GM19395 (cell line): ENCODE data around the gene IZUMO1.

Experiments used
- ATAC-seq: cut with Tn5 transposase; IDR thresholded peaks from one replicate; pipeline ENCODE4 v1.9.1; 2021; ENCODE audit warnings: mild to moderate bottlenecking, moderate library complexity; ENCODE audit not compliant: unreplicated experiment

Gene IZUMO1

DNA sequence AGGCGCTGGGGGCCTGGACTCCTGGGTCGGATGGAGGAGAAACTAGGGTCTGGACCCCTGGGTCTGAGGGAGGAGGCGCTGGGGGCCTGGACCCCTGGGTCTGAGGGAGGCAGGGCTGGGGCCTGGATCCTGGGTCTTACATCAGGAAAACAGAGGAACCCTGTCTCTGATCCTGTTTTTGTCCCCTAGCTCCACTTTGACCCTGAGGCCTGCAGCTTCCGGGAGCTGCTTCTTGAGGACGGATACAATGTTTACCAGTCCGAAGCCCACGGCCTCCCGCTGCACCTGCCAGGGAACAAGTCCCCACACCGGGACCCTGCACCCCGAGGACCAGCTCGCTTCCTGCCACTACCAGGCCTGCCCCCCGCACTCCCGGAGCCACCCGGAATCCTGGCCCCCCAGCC is 11.0 kb upstream of the IZUMO1 start:
- ATAC-seq, result no peak

DNA sequence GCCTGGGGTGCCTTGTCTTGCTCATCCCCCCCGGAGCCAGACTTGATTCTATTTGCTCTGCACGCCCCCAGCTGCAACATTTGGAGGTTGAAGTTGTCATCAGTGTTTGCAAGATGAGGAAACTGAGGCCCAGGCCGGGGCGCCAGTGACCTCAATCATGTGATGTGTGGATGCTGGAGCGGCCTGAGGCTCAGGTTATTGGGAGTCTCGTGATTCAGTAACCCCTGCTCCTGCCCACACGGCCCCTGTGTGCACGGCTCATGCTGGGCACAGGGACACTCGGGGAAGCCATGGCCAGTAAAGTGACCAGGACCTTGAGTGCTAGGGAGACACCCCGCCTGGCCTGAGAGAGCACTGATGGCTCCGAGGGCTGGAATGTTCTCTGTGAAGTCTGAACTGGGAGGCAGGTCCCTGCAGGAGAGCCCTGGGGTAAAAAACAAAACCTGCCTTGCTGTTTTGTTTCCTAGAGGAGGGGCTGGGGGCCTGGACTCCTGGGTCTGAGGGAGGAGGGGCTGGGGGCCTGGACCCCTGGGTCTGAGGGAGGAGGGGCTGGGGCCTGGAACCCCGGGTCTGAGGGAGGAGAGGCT is 10.5 kb upstream of the IZUMO1 start:
- ATAC-seq, result no peak

DNA sequence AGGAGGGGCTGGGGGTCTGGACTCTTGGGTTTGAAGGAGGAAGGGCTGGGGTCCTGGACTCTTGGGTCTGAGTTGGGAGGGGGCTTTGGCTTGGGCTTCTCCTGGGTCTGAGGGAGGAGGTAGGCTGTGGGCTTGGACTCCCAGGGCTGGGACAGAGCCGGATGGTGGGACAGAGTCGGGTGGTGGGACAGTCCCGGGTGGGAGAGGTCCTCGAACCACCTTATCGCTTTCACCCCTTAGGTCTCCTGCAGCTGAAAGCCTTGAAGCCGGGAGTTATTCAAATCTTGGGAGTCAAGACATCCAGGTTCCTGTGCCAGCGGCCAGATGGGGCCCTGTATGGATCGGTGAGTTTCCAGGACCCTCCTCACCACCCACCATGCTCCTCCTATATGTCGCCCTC is 10.0 kb upstream of the IZUMO1 start:
- ATAC-seq, result no peak

DNA sequence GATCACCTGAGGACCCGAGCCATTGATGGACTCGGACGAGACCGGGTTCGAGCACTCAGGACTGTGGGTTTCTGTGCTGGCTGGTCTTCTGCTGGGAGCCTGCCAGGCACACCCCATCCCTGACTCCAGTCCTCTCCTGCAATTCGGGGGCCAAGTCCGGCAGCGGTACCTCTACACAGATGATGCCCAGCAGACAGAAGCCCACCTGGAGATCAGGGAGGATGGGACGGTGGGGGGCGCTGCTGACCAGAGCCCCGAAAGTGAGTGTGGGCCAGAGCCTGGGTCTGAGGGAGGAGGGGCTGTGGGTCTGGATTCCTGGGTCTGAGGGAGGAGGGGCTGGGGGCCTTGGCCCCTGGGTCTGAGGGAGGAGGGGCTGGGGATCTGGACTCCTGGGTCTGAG is 9.5 kb upstream of the IZUMO1 start:
- ATAC-seq, result no peak

DNA sequence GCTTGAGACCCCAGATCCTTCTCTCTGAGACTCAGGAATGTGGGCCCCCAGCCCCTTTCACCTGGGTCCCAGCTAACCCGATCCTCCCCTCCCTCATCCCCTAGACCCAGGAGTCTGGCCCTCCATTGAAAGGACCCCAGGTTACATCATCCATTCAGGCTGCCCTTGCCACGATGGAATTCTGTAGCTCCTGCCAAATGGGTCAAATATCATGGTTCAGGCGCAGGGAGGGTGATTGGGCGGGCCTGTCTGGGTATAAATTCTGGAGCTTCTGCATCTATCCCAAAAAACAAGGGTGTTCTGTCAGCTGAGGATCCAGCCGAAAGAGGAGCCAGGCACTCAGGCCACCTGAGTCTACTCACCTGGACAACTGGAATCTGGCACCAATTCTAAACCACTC is 9.1 kb upstream of the IZUMO1 start:
- ATAC-seq, result no peak

DNA sequence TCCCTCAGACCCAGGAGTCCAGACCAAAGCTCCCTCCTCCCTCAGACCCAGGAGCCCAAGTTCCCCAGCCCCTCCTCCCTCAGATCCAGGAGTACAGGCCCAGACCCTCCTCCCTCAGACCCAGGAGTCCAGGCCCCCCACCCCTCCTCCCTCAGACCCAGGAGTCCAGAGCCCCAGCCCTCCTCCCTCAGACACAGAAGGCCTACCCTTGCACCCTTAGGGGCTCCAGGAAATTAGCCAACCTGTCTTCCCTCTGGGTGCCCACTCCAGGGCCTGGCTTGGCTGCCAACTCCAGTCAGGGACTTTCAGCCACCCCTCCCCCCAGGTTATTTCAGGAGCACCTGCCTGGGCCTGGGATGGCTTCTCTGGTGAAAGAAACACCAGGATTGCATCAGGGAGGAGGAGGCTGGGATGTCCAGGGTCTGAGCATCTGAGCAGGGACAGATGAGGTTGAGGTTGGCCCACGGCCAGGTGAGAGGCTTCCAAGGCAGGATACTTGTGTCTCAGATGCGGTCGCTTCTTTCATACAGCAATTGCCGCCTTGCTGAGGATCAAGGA is 8.5 kb upstream of the IZUMO1 start, which contains the start of gene FGF21:
Gene FGF21, plus strand, starts transcription at position 441 of the 558 bp plus-strand sequence. CDS start 713 bp downstream, outside the sequence.
- ATAC-seq, result no peak

DNA sequence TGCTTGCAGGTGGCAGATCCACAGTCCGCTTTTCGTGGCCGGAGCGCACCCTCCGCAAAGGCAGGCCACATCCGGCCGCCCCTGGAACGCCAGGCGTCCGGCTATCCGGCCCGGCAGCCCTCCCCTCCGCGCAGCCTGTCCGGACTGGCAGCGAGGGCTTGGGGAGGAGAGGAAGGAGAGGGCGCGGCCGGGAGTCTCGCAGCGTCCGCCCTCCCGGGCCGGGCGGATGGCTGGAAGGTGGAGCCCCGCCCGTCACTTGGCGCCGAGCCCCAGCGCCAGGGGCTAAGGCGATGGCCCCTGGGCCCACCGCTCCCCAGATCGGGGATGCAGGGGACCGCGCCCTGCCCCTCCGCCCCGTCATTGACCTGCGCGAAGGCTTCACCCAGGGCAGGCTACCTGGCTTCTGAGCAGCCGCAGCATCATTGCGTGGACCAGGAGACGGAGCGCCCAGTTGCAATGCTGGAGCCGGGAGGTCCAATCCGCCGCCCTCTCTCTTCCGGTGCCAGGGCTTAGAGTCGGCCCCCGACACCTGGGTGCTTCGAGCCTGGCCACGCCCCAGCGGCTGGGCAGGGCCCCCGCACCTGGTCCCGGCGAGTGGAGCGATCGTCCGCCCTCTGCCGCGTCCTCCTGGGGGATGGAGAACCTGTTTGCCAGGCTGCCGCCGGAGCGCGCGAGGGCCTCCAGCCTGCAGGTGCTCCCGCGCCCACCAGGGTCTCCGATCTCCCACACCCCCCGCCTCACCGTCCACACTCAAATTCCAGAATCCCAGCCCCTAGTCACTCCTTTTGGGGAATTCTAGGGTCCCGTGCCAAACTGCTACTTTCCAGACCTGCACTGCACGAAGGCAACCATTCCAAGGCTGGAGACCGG is 6.0 kb upstream of the IZUMO1 start, which contains the start of gene FUT1:
Gene FUT1, minus strand, starts transcription at position 146 of the 870 bp plus-strand sequence. CDS start 1,360 bp downstream, outside the sequence.
- no peak for ATAC-seq

DNA sequence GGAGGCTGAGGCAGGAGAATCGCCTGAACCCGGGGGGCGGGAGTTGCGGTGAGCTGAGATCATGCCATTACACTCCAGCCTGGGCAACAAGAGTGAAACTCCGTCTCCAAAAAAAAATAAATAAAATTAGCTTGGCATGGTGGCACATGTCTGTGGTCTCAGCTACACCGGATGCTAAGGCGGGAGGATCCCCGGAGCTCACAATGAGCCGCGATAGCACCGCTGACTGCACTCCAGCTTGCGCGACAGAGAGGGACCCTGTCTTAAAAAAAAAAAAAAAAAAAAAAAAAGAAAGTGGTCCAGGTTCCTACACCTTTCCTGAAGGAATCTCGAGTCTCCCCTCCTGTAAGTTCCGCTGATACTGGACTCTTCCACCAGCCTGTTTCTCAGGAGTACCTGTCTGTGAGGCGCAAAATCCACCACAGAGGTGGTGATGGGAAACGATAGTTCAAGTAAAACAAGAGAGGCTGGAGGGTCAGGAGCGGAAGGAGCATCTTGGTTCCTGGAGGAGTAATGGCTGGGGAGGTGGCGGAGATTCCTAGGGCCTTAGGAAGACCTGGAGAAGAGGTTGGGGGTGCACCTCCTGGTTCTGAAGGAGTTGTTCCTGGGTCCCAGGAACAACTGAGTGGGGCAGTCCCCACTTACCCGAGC is 5.3 kb upstream of the IZUMO1 start:
- no peak for ATAC-seq

DNA sequence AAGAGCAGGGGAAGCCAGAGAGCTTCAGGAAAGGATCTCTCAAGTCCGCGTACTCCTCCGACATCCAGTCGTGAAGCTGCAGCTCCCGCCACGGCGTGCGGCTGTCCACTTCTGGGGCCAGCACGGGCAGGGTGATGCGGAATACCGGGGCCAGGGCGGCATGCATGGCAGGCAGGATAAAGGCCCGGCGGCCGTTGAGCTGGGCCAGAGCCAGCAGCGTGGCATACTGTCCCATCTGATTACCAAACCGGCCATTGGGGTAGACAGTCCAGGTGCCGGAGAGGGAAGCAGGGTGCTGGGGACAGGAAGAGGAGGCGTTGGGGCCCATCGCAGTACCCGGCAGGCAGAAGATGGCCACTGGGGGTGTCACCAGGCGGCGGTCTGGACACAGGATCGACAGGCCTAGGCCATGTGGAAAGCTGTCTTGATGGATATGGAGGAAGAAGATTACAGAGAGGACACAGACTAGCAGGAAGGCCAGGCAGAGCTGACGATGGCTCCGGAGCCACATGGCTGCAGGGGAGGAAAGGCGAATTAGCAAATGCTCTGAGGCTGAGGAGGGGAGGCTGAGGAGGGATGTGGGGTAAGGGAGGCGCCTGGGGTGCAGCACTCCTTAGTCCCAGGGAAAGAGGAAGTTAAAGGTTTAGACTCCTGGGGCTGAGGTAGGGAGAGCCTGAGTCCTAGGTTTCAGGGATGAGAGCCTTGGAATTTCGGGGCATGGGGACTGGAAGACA is 4.2 kb upstream of the IZUMO1 start:
- ATAC-seq, result no peak

DNA sequence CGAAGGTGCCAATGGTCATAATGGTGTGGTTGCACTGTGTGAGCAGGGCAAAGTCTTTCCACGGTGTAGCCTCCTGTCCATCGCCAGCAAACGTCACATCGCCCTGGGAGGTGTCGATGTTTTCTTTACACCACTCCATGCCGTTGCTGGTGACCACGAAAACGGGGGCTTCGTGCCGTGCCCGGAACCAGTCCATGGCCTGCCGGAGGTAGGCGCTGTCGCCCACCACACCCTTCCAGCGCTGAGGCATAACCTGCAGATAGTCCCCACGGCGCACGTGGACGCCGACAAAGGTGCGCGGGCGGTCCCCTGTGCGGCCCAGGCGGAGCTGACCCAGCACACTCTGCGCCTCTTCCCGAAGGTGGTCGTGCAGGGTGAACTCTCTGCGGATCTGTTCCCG is 3.6 kb upstream of the IZUMO1 start:
- no peak for ATAC-seq

DNA sequence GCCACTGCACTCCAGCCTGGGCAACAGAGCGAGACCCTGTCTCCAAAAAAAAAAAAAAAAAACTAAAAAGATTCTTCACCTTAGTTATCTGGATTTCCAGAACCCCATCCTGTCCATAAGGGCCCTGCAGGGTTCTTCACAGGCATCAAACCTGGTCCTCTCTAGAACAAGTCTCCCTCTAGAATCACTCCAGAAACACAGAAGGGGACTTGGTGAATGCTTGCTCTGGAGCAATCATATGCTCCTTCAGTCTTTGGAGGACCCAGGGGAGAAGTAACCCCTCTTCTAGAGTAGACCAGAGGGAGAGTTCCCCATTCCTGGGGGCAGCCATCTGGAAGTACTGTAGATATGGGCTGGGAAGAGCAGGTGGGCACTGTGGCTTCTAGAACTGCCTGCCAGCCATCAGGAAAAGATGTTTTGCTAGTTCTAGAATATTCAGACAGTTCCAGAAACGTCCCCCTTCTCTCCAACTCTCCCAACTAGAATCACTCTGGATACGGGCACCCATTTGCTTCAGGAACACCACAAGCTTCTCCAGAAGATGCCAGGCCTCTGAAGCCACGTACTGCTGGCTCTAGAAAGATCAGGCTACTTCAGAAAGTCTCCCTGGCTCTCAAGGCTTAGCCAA is 3.0 kb upstream of the IZUMO1 start:
- ATAC-seq, result no peak

DNA sequence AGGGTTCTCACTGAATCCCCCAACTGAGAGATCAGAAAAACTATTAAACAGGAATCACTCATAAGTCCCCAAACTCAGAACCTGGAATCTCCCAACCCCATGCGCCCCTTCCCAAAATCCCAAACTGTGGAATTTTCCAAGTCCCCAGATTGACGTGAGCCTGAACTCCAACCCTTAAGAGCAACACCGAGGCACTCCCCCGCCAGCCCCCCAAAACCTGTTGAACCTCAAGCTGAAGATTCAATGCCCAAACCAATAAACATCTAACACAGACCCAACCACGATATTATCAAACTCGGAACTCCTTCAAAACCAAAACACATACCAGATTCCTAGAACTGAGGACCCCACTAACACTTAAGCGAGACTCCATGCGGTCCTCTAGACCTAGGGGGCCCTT is 599 bp downstream of the IZUMO1 start:
- no peak for ATAC-seq

DNA sequence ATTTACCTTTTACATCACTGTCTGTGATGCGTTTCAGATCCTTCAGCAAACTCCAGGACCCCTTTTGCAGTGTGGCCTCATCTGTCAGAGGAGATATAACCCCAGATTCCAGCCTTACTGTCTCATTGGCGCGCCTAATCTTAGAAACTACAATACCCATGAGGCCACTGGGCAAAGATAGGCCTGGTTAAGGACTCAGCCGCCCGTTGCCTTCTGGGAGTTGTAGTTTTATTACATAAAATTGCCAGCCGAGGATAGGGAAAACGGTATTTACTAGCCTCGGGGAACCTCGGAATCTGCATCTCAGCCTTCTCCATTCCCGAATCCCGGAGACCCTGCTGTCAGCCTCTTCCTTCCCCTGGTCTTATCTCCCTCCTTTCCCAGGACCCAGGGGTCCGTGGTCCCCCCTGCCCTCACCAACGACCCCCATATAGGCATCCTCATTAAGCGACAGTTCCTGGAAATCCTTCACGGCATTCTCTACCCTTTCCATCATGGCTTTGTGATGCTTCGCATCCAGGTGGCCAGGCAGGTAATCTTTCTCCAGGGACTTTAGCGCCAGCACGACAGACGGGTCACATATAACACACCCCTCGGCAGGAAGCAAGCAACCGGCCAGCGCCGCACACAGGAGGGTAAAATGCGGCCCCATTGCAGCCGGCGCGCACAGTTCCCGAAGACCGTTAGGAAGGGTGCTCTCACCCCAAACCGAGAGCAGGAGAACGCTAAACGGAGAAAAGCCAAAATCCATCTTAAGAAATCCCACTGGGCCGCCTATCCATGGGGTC is 1.3 kb downstream of the IZUMO1 start:
- no peak for ATAC-seq

DNA sequence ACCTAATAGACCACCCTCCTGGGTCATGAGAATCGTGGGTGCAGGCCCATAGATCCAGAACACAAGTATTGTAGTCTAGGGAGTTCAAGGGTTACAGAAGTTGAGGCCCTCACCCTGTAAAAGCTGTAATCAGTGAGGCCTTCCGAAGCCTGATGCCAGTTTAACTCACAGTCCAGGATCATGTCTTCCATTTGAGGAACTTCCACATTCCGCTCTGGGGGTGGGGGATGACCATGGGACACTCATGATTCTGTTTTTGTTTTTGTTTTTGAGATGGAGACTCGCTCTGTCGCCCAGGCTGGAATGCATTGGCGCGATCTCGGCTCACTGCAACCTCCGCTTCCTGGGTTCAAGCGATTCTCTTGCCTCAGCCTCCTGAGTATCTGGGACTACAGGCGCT is 4.6 kb downstream of the IZUMO1 start:
- ATAC-seq, result no peak

DNA sequence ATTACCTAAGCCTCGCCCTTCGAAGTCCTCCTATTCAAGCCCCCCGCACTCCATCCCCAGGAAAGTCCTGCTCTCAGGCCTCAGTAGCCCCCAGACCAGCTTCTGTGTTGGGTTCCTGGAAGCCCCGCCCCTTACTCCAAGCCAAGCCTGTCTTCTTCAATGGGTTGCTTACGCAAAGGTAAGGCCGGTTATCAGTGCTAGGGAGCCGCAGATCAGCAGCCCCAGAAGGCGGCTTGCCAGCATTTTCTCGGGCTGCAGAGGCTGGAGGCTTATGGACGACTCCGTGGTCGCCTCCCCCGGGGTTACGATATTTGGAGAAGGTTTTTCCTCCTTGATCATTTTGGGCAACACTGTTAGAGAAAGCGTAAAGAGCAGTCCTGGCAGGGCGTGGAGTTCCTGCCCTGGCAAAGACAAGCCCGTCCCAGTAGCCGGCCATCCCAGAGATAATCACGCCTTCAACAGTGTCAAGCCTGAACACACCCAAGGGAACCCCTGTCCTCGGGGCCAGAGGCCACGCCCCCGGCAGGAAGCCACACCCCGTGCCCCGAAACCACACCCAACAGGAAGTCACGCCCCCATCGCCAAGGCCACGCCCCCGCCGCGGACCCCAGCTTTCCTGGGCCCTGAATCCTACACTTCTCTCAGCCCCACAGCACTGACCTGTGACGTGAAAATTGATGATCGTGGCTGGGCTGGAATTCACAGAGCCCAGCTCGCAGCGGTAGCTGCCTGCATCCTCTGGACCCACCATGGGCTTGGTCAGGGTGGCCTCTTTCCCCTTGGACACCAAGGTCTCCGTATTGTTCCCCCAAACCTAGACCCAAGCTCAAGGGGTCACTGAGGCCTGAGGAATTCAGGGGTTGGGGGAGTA is 5.3 kb downstream of the IZUMO1 start:
- ATAC-seq, result no peak

DNA sequence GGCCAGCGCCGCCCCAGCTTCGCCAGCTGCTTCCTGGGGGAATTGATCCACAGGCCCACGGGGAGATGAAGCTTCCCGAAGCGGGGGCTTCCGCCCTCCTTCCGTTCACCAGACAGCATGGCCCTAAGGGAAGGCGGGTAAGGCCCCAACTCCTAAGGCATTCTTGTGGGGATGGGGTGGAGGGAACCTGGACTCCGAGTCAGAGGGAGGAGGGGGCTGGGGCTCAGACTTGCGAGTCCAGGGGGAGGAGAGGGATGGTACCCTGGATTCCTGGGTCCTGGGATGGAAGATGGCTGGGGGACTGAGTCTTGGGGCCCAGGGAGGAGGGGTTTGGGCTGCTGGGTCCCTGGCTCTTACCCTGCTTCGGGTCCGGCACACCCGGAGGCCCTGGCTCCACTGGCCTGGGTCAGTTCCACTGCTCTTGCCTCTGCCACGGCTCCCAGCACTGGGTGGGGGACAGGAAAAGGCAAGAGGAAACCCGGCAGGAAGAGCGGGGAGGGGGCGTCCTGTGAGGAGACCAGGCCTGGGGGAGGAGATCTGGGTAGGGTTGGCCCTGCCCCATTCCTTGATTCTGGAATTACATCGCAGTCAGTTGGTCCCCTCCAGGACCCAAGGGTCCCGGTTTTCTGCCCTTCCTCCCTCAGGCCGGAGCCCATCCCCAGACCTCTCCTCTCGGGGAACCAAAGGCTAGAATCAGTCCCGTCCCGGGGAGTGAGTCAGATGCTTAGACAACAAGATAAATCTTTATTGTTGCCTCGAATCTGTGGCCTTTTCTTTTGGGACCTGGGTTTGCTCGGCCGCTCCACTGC is 6.3 kb downstream of the IZUMO1 start, which contains the start of gene RASIP1:
Gene RASIP1, minus strand, starts transcription at position 447 of the 809 bp plus-strand sequence. Its CDS starts 328 bp downstream, at position 119.
- no peak for ATAC-seq

DNA sequence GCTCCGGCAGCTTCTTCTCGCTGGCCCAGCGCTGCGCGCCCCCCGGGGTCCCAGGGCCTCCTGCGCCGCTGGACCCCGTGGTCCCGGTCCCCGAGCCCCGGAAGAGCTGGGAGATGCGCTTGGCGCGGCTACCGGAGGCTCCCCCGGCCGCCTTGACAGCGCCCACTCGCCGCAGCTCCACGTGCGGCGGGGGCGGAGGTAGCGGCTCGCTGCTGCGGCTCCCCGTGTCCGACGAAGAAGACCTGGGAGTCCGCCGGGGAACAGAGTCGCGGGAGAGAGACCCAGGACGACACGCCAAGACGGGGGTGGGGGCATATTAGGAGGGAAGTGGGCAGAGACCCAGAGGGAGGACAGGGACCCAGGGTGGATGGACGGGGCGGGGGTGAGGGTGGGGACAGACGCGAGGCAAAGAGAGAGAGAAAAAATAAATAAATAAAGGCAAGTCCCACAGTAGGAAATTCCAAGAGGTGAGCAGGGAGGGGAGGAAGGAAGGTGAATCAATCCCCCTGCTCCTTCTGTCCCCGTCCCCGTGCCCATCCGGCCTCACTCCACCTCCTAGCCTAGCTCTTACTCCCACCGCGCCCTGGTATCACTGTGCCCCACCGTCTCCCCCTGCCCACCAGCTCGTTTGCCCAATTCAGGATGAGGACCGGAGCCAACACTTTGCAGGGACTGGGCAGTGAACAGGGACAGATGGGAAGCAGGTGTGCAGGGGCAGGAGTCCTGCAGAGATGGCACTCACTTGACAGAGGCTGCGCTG is 7.1 kb downstream of the IZUMO1 start:
- no peak for ATAC-seq
